Endothelial cell of umbilical vein (primary cell): Measurements from ENCODE around the gene KLHL26. TPM values are rescaled to one million over a fixed set of nuclear protein-coding genes. Genes with fewer than 3 reads are reported as not detected.

Experiments
- BruUV-seq: library from RNA; stranded (reverse); fragments of 400-500 nt; replicated peaks from 2 replicates; lab custom pipeline; 2021; lab: Mats Ljungman, UMichigan
- CTCF ChIA-PET: fragments of 300-600, 350-600 bp; sonication (Branson Sonifier 250); formaldehyde crosslinking; loops from one replicate; lab custom pipeline; 2021; ENCODE audit warnings: antibody characterized with exemption, inconsistent platforms; lab: Charles Lee
- POLR2A ChIA-PET: fragments of 300-600, 350-600 bp; sonication (Branson Sonifier 250); formaldehyde crosslinking; loops from one replicate; lab custom pipeline; 2021; ENCODE audit warnings: antibody characterized with exemption, inconsistent platforms; lab: Charles Lee
- DNase-seq: peaks from one replicate; pipeline ENCODE4 v3.0.0-alpha.2; 2011; ENCODE audit warnings: low read depth, low spot score
- FAIRE-seq: peaks from 2 replicates; lab custom pipeline; 2011; peaks lifted over from hg19 to GRCh38; lab: Jason Lieb, UNC
- H2AFZ ChIP-seq: 2 replicates; pipeline ENCODE4 v1.6.0; 2012; ENCODE audit warnings: low read depth, low read length, control low read depth, inconsistent platforms
- H3K27ac ChIP-seq: 2 replicates; pipeline ENCODE4 v1.5.1; 2011; ENCODE audit warnings: low read depth, mild to moderate bottlenecking, control low read depth, low read length, moderate library complexity; ENCODE audit not compliant: insufficient read depth
- H3K27me3 ChIP-seq, 2 experiments: 2 replicates each; pipeline versions ENCODE4 v1.6.0 to v1.6.1; 2011; ENCODE audit warnings: low read length in 2 of 2, mixed read lengths in 1 of 2; ENCODE audit not compliant: control insufficient read depth in 2 of 2, insufficient read depth in 2 of 2
- H3K36me3 ChIP-seq, 2 experiments: 2 replicates in 1 of 2; 3 replicates in 1 of 2; pipeline ENCODE4 v1.5.1; 2011; ENCODE audit warnings: low read length in 2 of 2, mild to moderate bottlenecking in 1 of 2, moderate library complexity in 1 of 2; ENCODE audit not compliant: control insufficient read depth in 2 of 2, insufficient read depth in 2 of 2; ENCODE audit errors: extremely low read depth in 1 of 2
- H3K4me1 ChIP-seq: 3 replicates; pipeline ENCODE4 v1.5.1; 2011; ENCODE audit warnings: mild to moderate bottlenecking, low read length; ENCODE audit not compliant: control insufficient read depth, insufficient read depth; ENCODE audit errors: extremely low read depth
- H3K4me2 ChIP-seq: 2 replicates; pipeline ENCODE4 v1.6.1; 2011; ENCODE audit warnings: low read length, control low read depth, mixed read lengths; ENCODE audit not compliant: insufficient read depth
- H3K4me3 ChIP-seq, 3 experiments: fragments of 200-600 bp in 1 of 3; sonication (generic), shearing (Covaris generic) in 1 of 3; replicated peaks in 1 of 3; 2 replicates each; pipeline ENCODE4 v1.5.1; 2011 to 2016; ENCODE audit warnings: control low read depth in 3 of 3, low read length in 3 of 3, mild to moderate bottlenecking in 2 of 3, inconsistent platforms in 1 of 3, low read depth in 1 of 3, moderate library complexity in 1 of 3; ENCODE audit not compliant: insufficient read depth in 1 of 3
- H3K79me2 ChIP-seq: 2 replicates; pipeline ENCODE4 v1.6.0; 2012; ENCODE audit warnings: low read length, inconsistent platforms; ENCODE audit not compliant: control insufficient read depth, insufficient read depth
- H3K9ac ChIP-seq: replicated peaks from 2 replicates; pipeline ENCODE3; 2011; ENCODE audit warnings: low read length, control low read depth; ENCODE audit not compliant: insufficient read depth; ENCODE audit errors: extremely low read depth
- H3K9me1 ChIP-seq: replicated peaks from 3 replicates; pipeline ENCODE4 v1.6.0; 2011; ENCODE audit warnings: mild to moderate bottlenecking, low read length; ENCODE audit not compliant: control insufficient read depth, insufficient read depth; ENCODE audit errors: extremely low read depth
- H3K9me3 ChIP-seq: replicated peaks from 2 replicates; pipeline ENCODE4 v1.5.1; 2012; ENCODE audit warnings: low read length, inconsistent platforms; ENCODE audit not compliant: control insufficient read depth, insufficient read depth
- H4K20me1 ChIP-seq: replicated peaks from 2 replicates; pipeline ENCODE3; 2011; ENCODE audit warnings: mild to moderate bottlenecking, low read length; ENCODE audit not compliant: control insufficient read depth, insufficient read depth; ENCODE audit errors: extremely low read depth
- GATA2 ChIP-seq: IDR thresholded peaks from 2 replicates; pipeline ENCODE4 v1.7.0; 2011; ENCODE audit warnings: low read depth, mild to moderate bottlenecking, moderate library complexity, mixed read lengths, low read length; ENCODE audit not compliant: insufficient read length, insufficient read depth
- dilution Hi-C: fragments of 300-500 bp; cut with MboI; formaldehyde crosslinking; loops from one replicate; pipeline ENCODE4 v1.15.0; 2019; ENCODE audit warnings: low sequenced_read_pairs; ENCODE audit not compliant: extremely low pct_ligation_motif_present
- intact Hi-C: fragments of 100-400 bp; cut with micrococcal nuclease; formaldehyde crosslinking; loops from one replicate; pipeline ENCODE4 v1.10.0; 2022
- polyA plus RNA-seq, 4 experiments: library from polyadenylated mRNA; depleted of rRNA in 3 of 4; stranded (reverse) in 3 of 4; unstranded in 1 of 4; fragments of >200 nt; gene quantifications; 2 replicates each; pipeline versions ENCODE4 v1.2.1 to v1.2.3, GENCODE V29; 2011 to 2012; ENCODE audit warnings: missing spikeins in 1 of 4
- total RNA-seq: library from RNA; stranded (reverse); gene quantifications from 2 replicates; pipeline ENCODE4 v1.2.3, GENCODE V29; 2021
- TF ChIP-seq, protein P1 (sequence below), 2 donors: IDR thresholded peaks; 1 replicate in 1 of 2; 2 replicates in 1 of 2; pipeline ENCODE4 v1.5.1; 2011; ENCODE audit warnings: low read length in 2 of 2, mild to moderate bottlenecking in 2 of 2, moderate library complexity in 2 of 2, control low read depth in 1 of 2, inconsistent platforms in 1 of 2, low read depth in 1 of 2; ENCODE audit not compliant: insufficient read depth in 1 of 2; ENCODE audit errors: extremely low read depth in 1 of 2

KLHL26 gene
- total and polyA plus RNA-seq, 2 donors (not counting 3 experiments of a cell fraction or from before 2014, with no cell fraction given): 2.4 to 6.2 TPM

DNA sequence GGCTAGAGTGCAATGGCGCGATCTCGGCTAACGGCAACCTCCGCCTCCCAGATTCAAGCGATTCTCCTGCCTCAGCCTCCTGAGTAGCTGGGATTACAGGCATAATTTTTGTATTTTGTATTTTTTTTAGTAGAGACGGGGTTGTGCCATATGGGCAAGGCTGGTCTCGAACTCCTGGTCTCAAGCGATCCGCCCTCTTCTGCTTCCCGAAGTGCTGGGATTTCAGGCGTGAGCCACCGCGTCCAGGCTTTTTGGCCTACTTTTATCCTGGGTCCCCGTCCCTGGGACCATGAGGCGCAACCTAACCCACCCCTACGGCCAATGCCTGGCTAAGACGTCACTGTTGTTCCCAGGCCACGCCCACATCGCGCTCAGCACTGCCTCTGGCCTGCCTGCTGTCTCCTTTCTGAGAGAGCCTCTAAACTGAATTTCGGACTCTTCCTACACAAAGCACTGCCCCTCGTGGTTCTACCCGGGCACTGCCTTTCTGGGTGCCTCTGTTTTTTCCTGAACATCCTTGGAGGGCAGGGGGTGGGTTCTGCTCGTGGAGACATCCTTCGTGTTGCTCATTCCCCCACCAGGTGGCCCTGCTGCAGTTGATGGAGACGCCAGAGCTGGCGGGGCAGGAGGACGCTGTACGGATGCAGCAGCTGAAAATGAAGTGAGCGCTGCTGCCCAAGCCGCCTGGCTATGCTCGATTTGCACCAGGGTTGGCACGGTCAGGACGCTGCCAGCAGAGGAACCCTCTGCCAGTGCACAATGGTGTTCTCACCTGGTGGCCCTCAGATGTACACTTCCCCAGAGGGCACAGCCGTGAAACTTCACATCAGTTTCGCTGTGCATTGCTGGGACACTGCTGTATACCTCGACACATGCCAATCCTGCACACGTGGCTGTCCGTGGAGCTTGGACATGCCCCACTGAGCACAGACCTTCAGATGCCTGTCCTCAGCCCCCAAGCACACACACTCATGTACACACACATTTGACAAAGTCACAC, 46.3 kb upstream of the KLHL26 start:
- Histone ChIP-seq H4K20me1 (no peaks in the 10 kb centered on the region), H2AFZ (no peak overlapping the region), H3K9me3 (no peaks in the 10 kb centered on the region), H3K9ac (no peak overlapping the region), H3K27ac (no peak overlapping the region), H3K79me2 (no peaks in the 10 kb centered on the region), H3K4me2 (peak overlapping the region; percentile 68), H3K9me1 (no peaks in the 10 kb centered on the region), H3K36me3 (peaks cover 0 to 2% of the 10 kb centered on the region in 2 experiments), H3K27me3 (no peaks in the 10 kb centered on the region), H3K4me3 (peak overlapping the region in 1 of 3 experiments; percentile 65), H3K4me1 (peaks cover 20% of the 10 kb centered on the region)
- intact Hi-C loops (loop anchor here (1.0 kb wide), 1 partner anchor 329 kb away; the partner anchor contains the start of genes COPE and DDX49), dilution Hi-C loops (no loop called here)
- TF ChIP-seq, protein P1, sequence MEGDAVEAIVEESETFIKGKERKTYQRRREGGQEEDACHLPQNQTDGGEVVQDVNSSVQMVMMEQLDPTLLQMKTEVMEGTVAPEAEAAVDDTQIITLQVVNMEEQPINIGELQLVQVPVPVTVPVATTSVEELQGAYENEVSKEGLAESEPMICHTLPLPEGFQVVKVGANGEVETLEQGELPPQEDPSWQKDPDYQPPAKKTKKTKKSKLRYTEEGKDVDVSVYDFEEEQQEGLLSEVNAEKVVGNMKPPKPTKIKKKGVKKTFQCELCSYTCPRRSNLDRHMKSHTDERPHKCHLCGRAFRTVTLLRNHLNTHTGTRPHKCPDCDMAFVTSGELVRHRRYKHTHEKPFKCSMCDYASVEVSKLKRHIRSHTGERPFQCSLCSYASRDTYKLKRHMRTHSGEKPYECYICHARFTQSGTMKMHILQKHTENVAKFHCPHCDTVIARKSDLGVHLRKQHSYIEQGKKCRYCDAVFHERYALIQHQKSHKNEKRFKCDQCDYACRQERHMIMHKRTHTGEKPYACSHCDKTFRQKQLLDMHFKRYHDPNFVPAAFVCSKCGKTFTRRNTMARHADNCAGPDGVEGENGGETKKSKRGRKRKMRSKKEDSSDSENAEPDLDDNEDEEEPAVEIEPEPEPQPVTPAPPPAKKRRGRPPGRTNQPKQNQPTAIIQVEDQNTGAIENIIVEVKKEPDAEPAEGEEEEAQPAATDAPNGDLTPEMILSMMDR (IDR thresholded peaks at IDR 0.05; ENCODE audit: extremely low read depth in 1 of 2, insufficient read depth in 1 of 2, low read depth in 1 of 2, low read length in 2 of 2): peak; percentile 4 to 17
- no peak for TF ChIP-seq GATA2
- CTCF ChIA-PET: interaction anchor here (0.5 to 3.4 kb wide), 10 partner anchors 11 to 257 kb away, joined by 3 to 24 read pairs (median 6); partner anchors contain the start of genes ELL, KXD1, TMEM59L and UBA52
- DNase-seq: no peak
- BruUV-seq: TSS peak; percentile 8
- POLR2A ChIA-PET: interaction anchor here (0.7 kb wide), 1 partner anchor 32 kb away, joined by 9 read pairs; no protein-coding TSS in a partner anchor
- FAIRE-seq: no peak
